ENCODE results near the gene EEA1. TPM values are rescaled to one million over a fixed set of nuclear protein-coding genes. Genes with fewer than 3 reads are reported as not detected.

EEA1 gene
- total and polyA plus RNA-seq, 10 of the 15 experiments (the other 5 are each of a cell fraction or from before 2014, with no cell fraction given) = 5.5 to 40.3 (median 13.5) TPM

- H3K27me3 ChIP-seq (replicated peaks in 1 of 2; ENCODE audit: control insufficient read depth in 2 of 2, insufficient read depth in 2 of 2, low read length in 1 of 2) = no peaks in the 10 kb centered on the region
- DNase-seq (ENCODE audit: low read depth, low spot score) (no peak), ATAC-seq (no peak; the same call in 2 of the 3 replicates), FAIRE-seq (no peak)
- H3K4me2 ChIP-seq (ENCODE audit: control insufficient read depth, insufficient read depth) = no peak overlapping the region
- H2AFZ ChIP-seq (ENCODE audit: control insufficient read depth, low read depth, low read length) = no peak overlapping the region
- no peak for TF ChIP-seq DPF2 (IDR thresholded peaks at IDR 0.05)
- TF ChIP-seq RFX5 (IDR thresholded peaks at IDR 0.05; ENCODE audit: low read depth, low read length) = no peak
- TF ChIP-seq SMC3 (IDR thresholded peaks at IDR 0.05; ENCODE audit: borderline replicate concordance, low read length) = no peak
- TF ChIP-seq CBFB (IDR thresholded peaks at IDR 0.05; ENCODE audit: low read depth) = no peak
- H3K36me3 ChIP-seq (ENCODE audit: control insufficient read depth in 2 of 2, insufficient read depth in 2 of 2, low read length in 1 of 2) = no peaks in the 10 kb centered on the region
- ChIA-PET POLR2A (no interaction called here), SMC1A (ENCODE audit: uncharacterized antibody, unreplicated experiment) (no interaction called here), RAD21 (ENCODE audit: unreplicated experiment) (no interaction called here), CTCF (no interaction called here)
- H3K9me3 ChIP-seq (replicated peaks; ENCODE audit: control insufficient read depth, insufficient read depth, low read length) = peaks cover 6% of the 10 kb centered on the region; the same call in 2 of the 3 replicates
- no peak overlapping the region for H3K9ac ChIP-seq (ENCODE audit: control insufficient read depth, insufficient read depth, low read length)
- WGBS (ENCODE audit: insufficient coverage, insufficient replicate concordance, low lambda C conversion rate, missing lambda C conversion rate) = 97% methylated on average over 3 of the region's 3 CpGs
- intact Hi-C loops (cut with micrococcal nuclease; ENCODE audit: unreplicated experiment) (no loop called here), in situ Hi-C loops (cut with MboI) (loop anchor here (25.0 kb wide), 1 partner anchor 1850 kb away; no protein-coding TSS in a partner anchor)
- H3K4me1 ChIP-seq (ENCODE audit: control insufficient read depth, insufficient read depth, low read length) = no peaks in the 10 kb centered on the region
- H3K4me3 ChIP-seq = no peak overlapping the region
- BruUV-seq (replicated peaks) = no TSS peak
- no peaks in the 10 kb centered on the region for H3K79me2 ChIP-seq (ENCODE audit: control insufficient read depth, insufficient read depth, low read length)
- H3K27ac ChIP-seq (ENCODE audit: control insufficient read depth, insufficient read depth) = no peak overlapping the region
- no peaks in the 10 kb centered on the region for H4K20me1 ChIP-seq (ENCODE audit: control insufficient read depth, insufficient read depth)
Observed at GRCh38 chr12:92961949-92962348, 32.9 kb upstream of the EEA1 start.

DNA sequence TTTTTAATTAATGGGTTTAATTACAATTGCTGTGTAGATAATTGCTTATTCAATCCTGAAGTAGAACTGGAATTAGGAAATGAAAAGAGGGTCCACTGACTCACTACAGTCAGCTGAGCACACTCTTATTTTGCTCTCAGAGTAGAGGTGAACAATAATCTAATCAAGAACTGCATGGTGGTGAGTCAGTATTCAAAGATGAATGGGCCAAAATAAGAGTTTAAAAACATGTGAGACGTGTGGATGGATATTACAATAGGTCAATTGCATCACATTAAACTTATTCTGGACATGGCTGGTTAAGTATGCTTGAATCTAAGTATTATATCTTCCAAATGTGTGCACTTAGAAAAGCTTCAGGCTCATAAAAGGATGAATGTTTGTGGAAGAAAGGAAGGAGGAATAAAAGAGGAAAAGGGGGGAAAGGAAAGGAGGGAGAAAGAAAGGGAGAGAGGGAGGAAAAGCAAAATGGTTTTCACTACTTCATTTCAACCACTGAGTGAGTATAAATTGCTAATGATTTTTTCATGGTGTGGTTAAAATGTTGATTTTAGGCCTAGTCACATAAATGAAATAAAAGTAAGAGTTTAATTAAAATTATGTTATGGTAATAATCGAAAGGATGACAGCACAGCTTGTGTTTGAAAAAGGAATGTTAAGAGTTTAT is 27.0 kb upstream of the EEA1 start:
- RAD21 ChIA-PET (ENCODE audit: unreplicated experiment) = no interaction called here
- Histone ChIP-seq H2AFZ (ENCODE audit: control insufficient read depth, low read depth, low read length) (no peak overlapping the region), H3K9ac (ENCODE audit: control insufficient read depth, insufficient read depth, low read length) (no peak overlapping the region), H3K36me3 (ENCODE audit: control insufficient read depth in 2 of 2, insufficient read depth in 2 of 2, low read length in 1 of 2) (no peaks in the 10 kb centered on the region), H3K79me2 (ENCODE audit: control insufficient read depth, insufficient read depth, low read length) (no peaks in the 10 kb centered on the region), H4K20me1 (ENCODE audit: control insufficient read depth, insufficient read depth) (no peaks in the 10 kb centered on the region), H3K9me3 (replicated peaks; ENCODE audit: control insufficient read depth, insufficient read depth, low read length) (peaks cover 17% of the 10 kb centered on the region; the same call in 2 of the 3 replicates), H3K4me3 (no peak overlapping the region), H3K4me1 (ENCODE audit: control insufficient read depth, insufficient read depth, low read length) (no peaks in the 10 kb centered on the region), H3K27me3 (replicated peaks in 1 of 2; ENCODE audit: control insufficient read depth in 2 of 2, insufficient read depth in 2 of 2, low read length in 1 of 2) (no peaks in the 10 kb centered on the region), H3K27ac (ENCODE audit: control insufficient read depth, insufficient read depth) (no peak overlapping the region), H3K4me2 (ENCODE audit: control insufficient read depth, insufficient read depth) (no peak overlapping the region)
- intact Hi-C loops (cut with micrococcal nuclease; ENCODE audit: unreplicated experiment) = no loop called here
- DNase-seq (ENCODE audit: low read depth, low spot score) (no peak), FAIRE-seq (no peak), ATAC-seq (no peak)
- CTCF ChIA-PET = interaction anchor here (0.6 to 3.8 kb wide), 3 partner anchors 11 to 149 kb away, joined by 3 to 18 read pairs (median 3); no protein-coding TSS in a partner anchor
- TF ChIP-seq HDAC6 (IDR thresholded peaks at IDR 0.05; ENCODE audit: unreplicated experiment) (no peak), EZH2 (IDR thresholded peaks at IDR 0.05; ENCODE audit: borderline replicate concordance, control insufficient read depth, low read depth, low read length) (no peak), TCF3 (IDR thresholded peaks at IDR 0.05; ENCODE audit: borderline replicate concordance, insufficient read depth, low read depth, low read length) (no peak)
- POLR2A ChIA-PET = interaction anchor here (1.3 kb wide), 1 partner anchor 11 kb away, joined by 3 read pairs; no protein-coding TSS in a partner anchor
- no TSS peak for BruUV-seq (replicated peaks)
- SMC1A ChIA-PET (ENCODE audit: uncharacterized antibody, unreplicated experiment) = interaction anchor here (1.3 kb wide), 1 partner anchor 29 kb away, joined by 5 read pairs; no protein-coding TSS in a partner anchor
- 85% methylated on average over 2 of the region's 2 CpGs for WGBS (ENCODE audit: insufficient coverage, insufficient replicate concordance, low lambda C conversion rate, missing lambda C conversion rate)
- in situ Hi-C loops (cut with MboI) = loop anchor here (25.0 kb wide), 1 partner anchor 1856 kb away; no protein-coding TSS in a partner anchor
